Measurements from ENCODE around the gene FUT7.

GRCh38 chr9:137027369-137028262 lies 4.3 kb downstream of the FUT7 start, which contains the start of gene ABCA2:
- TF ChIP-seq RAD51 (IDR thresholded peaks at IDR 0.05; ENCODE audit: borderline replicate concordance) = no peak
- no peak for TF ChIP-seq ZBTB40 (IDR thresholded peaks at IDR 0.05)
- TF ChIP-seq ZBTB40 (CRISPR knock-in tag; IDR thresholded peaks at IDR 0.05) = no peak
- TF ChIP-seq SNRNP70 (IDR thresholded peaks at IDR 0.05; ENCODE audit: low read depth, low read length) = no peak
- TF ChIP-seq DNMT3B (CRISPR knock-in tag; conservative IDR thresholded peaks at IDR 0.05) = no peak
- no peak for TF ChIP-seq NKX3-1 (CRISPR knock-in tag; IDR thresholded peaks at IDR 0.05)
- no peak for TF ChIP-seq CTCF (CRISPR knock-in tag; IDR thresholded peaks at IDR 0.05)
- no peak for TF ChIP-seq MTA3 (CRISPR knock-in tag; IDR thresholded peaks at IDR 0.05)
- no peak for TF ChIP-seq ARID3A (IDR thresholded peaks at IDR 0.05; ENCODE audit: low read depth, low read length)
- no peak for TF ChIP-seq ZNF30 (CRISPR knock-in tag; IDR thresholded peaks at IDR 0.05)
- TF ChIP-seq EP300 (IDR thresholded peaks at IDR 0.05; ENCODE audit: low read depth in 2 of 2, low read length in 2 of 2) = no peak
- no peak for TF ChIP-seq EP300 (CRISPR knock-in tag; IDR thresholded peaks at IDR 0.05; ENCODE audit: borderline replicate concordance)
- TF ChIP-seq EZH2 (conservative IDR thresholded peaks at IDR 0.05; ENCODE audit: low read depth, low read length) = no peak
